Aorta (tissue), 5 donors: ENCODE data around the gene OR2S2. TPM values are rescaled to one million over a fixed set of nuclear protein-coding genes. Genes with fewer than 3 reads are reported as not detected.
"Not testable (repeated sequence)": the region's sequence is repeated elsewhere in the genome, so short reads cannot be mapped to it uniquely, and the experiment has no call there.

ENCODE experiments used
- ATAC-seq: fragments of 200-7000 bp; cut with Tn5 transposase; one replicate; pipeline ENCODE4 v1.9.1; 2022; ENCODE audit warnings: moderate library complexity; ENCODE audit not compliant: low FRiP score
- DNase-seq, 2 donors: peaks; one replicate each; pipeline ENCODE4 v3.0.0-alpha.2; 2020
- H3K27ac ChIP-seq, 2 donors: one replicate each; pipeline ENCODE4 v1.5.1; 2013; ENCODE audit warnings: low read length in 2 of 2, mild to moderate bottlenecking in 2 of 2, moderate library complexity in 2 of 2, control low read depth in 1 of 2, inconsistent platforms in 1 of 2, low read depth in 1 of 2
- H3K27me3 ChIP-seq, 2 donors: one replicate each; pipeline ENCODE4 v1.6.1; 2013; ENCODE audit warnings: control low read depth in 1 of 2, low read length in 1 of 2, mild to moderate bottlenecking in 1 of 2, moderate library complexity in 1 of 2; ENCODE audit not compliant: insufficient read depth in 2 of 2, control insufficient read depth in 1 of 2
- H3K36me3 ChIP-seq, 2 donors: one replicate each; pipeline ENCODE4 v1.6.1; 2013; ENCODE audit warnings: control low read depth in 1 of 2, low read length in 1 of 2, mild to moderate bottlenecking in 1 of 2; ENCODE audit not compliant: insufficient read depth in 2 of 2, control insufficient read depth in 1 of 2
- H3K4me1 ChIP-seq, 2 donors: one replicate each; pipeline ENCODE4 v1.6.1; 2013; ENCODE audit warnings: low read length in 2 of 2, control low read depth in 1 of 2, mild to moderate bottlenecking in 1 of 2, moderate library complexity in 1 of 2; ENCODE audit not compliant: insufficient read depth in 2 of 2, control insufficient read depth in 1 of 2
- H3K4me3 ChIP-seq, 2 donors: one replicate each; pipeline ENCODE4 v1.5.1; 2013; ENCODE audit warnings: low read length in 2 of 2, control low read depth in 1 of 2, mild to moderate bottlenecking in 1 of 2
- H3K9me3 ChIP-seq: one replicate; pipeline ENCODE4 v1.6.1; 2013; ENCODE audit warnings: mild to moderate bottlenecking, low read length; ENCODE audit not compliant: control insufficient read depth
- WGBS, 2 donors: extraction: QIAGEN DNeasy Blood & Tissue Kit; methylation state at CpG; one replicate each; pipeline ENCODE4 v1.1.7; 2013; 5-methylcytosine and 5-hydroxymethylcytosine counted together
- intact Hi-C, 2 donors: fragments of 100-400 bp; cut with DNase I; formaldehyde crosslinking; loops; one replicate each; pipeline versions ENCODE4 v1.14.2 to v1.15.0; 2022
- polyA plus RNA-seq, 2 donors: library from polyadenylated mRNA; stranded (reverse); fragments of 200-250 nt; gene quantifications; one replicate each; pipeline ENCODE4 v1.2.3, GENCODE V29; 2013
- total RNA-seq, 2 donors: library from RNA; stranded (reverse); fragmentation: NEBNext Ultra II Directional; extraction: Animal tissue kit (Norgen Biotek cat#: 25700); gene quantifications; one replicate each; pipeline ENCODE4 v1.2.1, GENCODE V29; 2021
- donor health status: healthy with polysubstance abuse.
- donor health status: Bipolar disorder and iron deficiency.
- donor health status: DM: no; HTN: no; CAD: no.
- donor health status: DM: no; HTN: no; CAD: no.
- donor health status: DM: yes; HTN: yes; CAD: no.

Gene OR2S2
- total and polyA plus RNA-seq, 4 donors: not detected

- WGBS, 2 donors: 88% methylated on average over 3 of the region's 3 CpGs
- Histone ChIP-seq H3K27me3 (no peaks in the 10 kb centered on the region), H3K36me3 (no peaks in the 10 kb centered on the region), H3K4me3 (no peak overlapping the region), H3K27ac (no peak overlapping the region), H3K9me3 (no peaks in the 10 kb centered on the region), H3K4me1 (peaks cover 4 to 6% of the 10 kb centered on the region in 2 donors)
- intact Hi-C loops: no loop called here
- no peak for DNase-seq
- ATAC-seq: no peak
Measured at GRCh38 chr9:35919212-35920008, 38.5 kb downstream of the OR2S2 start.

GRCh38 chr9:35918780-35919179 lies 39.2 kb downstream of the OR2S2 start:
- H3K4me3 ChIP-seq: no peak overlapping the region
- H3K4me1 ChIP-seq: peaks cover 3 to 4% of the 10 kb centered on the region in 2 donors
- 72 to 77% methylated on average over 3 of the region's 3 CpGs for WGBS, 2 donors
- no peaks in the 10 kb centered on the region for H3K36me3 ChIP-seq
- DNase-seq (no peak), ATAC-seq (no peak)
- intact Hi-C loops: no loop called here
- H3K9me3 ChIP-seq: no peaks in the 10 kb centered on the region
- H3K27ac ChIP-seq: peak overlapping the region in 1 of 2 donors; percentile 35
- H3K27me3 ChIP-seq: no peaks in the 10 kb centered on the region

GRCh38 chr9:35917261-35917660 lies 40.7 kb downstream of the OR2S2 start:
- Histone ChIP-seq H3K4me3 (no peak overlapping the region), H3K27me3 (no peaks in the 10 kb centered on the region), H3K4me1 (peaks cover 0 to 3% of the 10 kb centered on the region in 2 donors), H3K27ac (peak overlapping the region in 1 of 2 donors; percentile 29), H3K9me3 (no peaks in the 10 kb centered on the region), H3K36me3 (no peaks in the 10 kb centered on the region)
- DNase-seq: no peak
- intact Hi-C loops: no loop called here
- no peak for ATAC-seq
- WGBS, 2 donors: 78 to 80% methylated on average over 4 of the region's 4 CpGs

- DNase-seq (no peak), ATAC-seq (no peak)
- no peaks in the 10 kb centered on the region for H3K36me3 ChIP-seq
- no peaks in the 10 kb centered on the region for H3K9me3 ChIP-seq
- H3K4me3 ChIP-seq: no peak overlapping the region
- intact Hi-C loops: no loop called here
- WGBS, 2 donors: 80 to 83% methylated on average over 16 of the region's 16 CpGs
- peak overlapping the region in 1 of 2 donors; percentile 39 for H3K27ac ChIP-seq
- H3K27me3 ChIP-seq: no peaks in the 10 kb centered on the region
- H3K4me1 ChIP-seq: peaks cover 0 to 3% of the 10 kb centered on the region in 2 donors
Measured at GRCh38 chr9:35915681-35916294, 42.2 kb downstream of the OR2S2 start.

GRCh38 chr9:35914301-35914807 lies 43.6 kb downstream of the OR2S2 start:
- Histone ChIP-seq H3K27me3 (no peaks in the 10 kb centered on the region), H3K4me1 (peaks cover 1 to 3% of the 10 kb centered on the region in 2 donors), H3K9me3 (no peaks in the 10 kb centered on the region), H3K36me3 (no peaks in the 10 kb centered on the region), H3K27ac (peak overlapping the region in 1 of 2 donors; percentile 84), H3K4me3 (no peak overlapping the region)
- ATAC-seq (peak; percentile 34), DNase-seq (peak; percentile 73 to 79)
- intact Hi-C loops: no loop called here
- 20 to 23% methylated on average over 9 of the region's 9 CpGs for WGBS, 2 donors

GRCh38 chr9:35913429-35913828 lies 44.5 kb downstream of the OR2S2 start:
- H3K4me1 ChIP-seq, DNase-seq, intact Hi-C loops, H3K9me3 ChIP-seq, H3K27me3 ChIP-seq, H3K36me3 ChIP-seq, H3K27ac ChIP-seq, H3K4me3 ChIP-seq, ATAC-seq: not testable (repeated sequence)

- Histone ChIP-seq H3K27me3 (no peaks in the 10 kb centered on the region), H3K4me1 (peaks cover 0 to 12% of the 10 kb centered on the region in 2 donors), H3K4me3 (no peak overlapping the region), H3K36me3 (no peaks in the 10 kb centered on the region), H3K9me3 (no peaks in the 10 kb centered on the region), H3K27ac (no peak overlapping the region)
- WGBS, 2 donors: 75 to 87% methylated on average over 10 of the region's 10 CpGs
- DNase-seq: no peak
- ATAC-seq: no peak
- intact Hi-C loops: no loop called here
Measured at GRCh38 chr9:35912791-35913400, 45.1 kb downstream of the OR2S2 start.

GRCh38 chr9:35911690-35912089 lies 46.3 kb downstream of the OR2S2 start:
- ATAC-seq: no peak
- WGBS, 2 donors: 76 to 85% methylated on average over 9 to 10 of the region's 10 CpGs
- Histone ChIP-seq H3K9me3 (no peaks in the 10 kb centered on the region), H3K36me3 (no peaks in the 10 kb centered on the region), H3K27ac (peak overlapping the region; percentile 11 to 26), H3K27me3 (no peaks in the 10 kb centered on the region), H3K4me3 (no peak overlapping the region), H3K4me1 (peaks cover 0 to 12% of the 10 kb centered on the region in 2 donors)
- DNase-seq: no peak
- intact Hi-C loops: no loop called here
